Islet precursor cell (in vitro differentiated cells): ENCODE measurements around the gene SARDH.

Experiments
- DNase-seq: peaks from one replicate; pipeline ENCODE4 v3.0.0-alpha.2; 2018

Gene SARDH

GRCh38 chr9:133731876-133732638 is 6.1 kb downstream of the SARDH start:
- DNase-seq: peak; percentile 81

GRCh38 chr9:133730994-133731715 is 7.0 kb downstream of the SARDH start:
- peak; percentile 38 for DNase-seq

- DNase-seq: peak; percentile 50
Observed at GRCh38 chr9:133729617-133730281, 8.4 kb downstream of the SARDH start.

DNA sequence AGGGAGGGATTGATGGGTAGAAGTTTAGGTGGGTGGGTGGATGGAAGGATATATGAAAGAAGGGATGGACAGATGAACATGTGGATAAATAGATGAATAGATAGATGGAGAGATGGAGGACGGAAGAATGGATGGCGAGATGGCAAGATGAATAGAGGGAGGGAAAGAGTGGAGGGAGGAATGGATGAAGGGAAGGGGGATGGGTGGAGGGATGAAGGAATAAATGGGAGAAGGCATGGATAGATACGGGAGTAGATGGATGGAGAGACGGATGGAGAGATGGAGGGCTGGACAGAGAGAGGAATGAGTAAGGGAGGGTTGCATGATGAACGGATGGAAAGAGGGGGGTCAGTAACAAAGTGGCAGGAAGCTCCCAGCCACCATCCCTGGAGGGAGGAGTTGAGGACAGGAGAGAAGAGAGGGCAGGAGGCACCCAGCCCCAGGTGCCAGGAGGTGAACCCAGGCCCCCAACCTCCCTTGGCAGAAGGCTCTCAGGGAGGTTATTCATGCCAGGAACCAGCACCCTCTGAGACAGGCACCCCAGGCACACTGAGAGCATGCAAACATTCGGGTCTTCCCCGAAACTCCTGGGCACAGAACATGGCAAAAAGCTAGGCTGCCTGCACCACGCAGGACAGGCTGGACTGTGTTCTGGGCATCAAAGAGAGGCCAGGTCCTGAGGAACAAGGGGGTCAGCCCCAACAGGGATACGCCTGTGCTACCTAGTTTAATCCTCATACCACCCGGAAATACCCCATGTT is 9.1 kb downstream of the SARDH start:
- DNase-seq: no peak

- no peak for DNase-seq
Observed at GRCh38 chr9:133727876-133728441, 10.2 kb downstream of the SARDH start.

DNA sequence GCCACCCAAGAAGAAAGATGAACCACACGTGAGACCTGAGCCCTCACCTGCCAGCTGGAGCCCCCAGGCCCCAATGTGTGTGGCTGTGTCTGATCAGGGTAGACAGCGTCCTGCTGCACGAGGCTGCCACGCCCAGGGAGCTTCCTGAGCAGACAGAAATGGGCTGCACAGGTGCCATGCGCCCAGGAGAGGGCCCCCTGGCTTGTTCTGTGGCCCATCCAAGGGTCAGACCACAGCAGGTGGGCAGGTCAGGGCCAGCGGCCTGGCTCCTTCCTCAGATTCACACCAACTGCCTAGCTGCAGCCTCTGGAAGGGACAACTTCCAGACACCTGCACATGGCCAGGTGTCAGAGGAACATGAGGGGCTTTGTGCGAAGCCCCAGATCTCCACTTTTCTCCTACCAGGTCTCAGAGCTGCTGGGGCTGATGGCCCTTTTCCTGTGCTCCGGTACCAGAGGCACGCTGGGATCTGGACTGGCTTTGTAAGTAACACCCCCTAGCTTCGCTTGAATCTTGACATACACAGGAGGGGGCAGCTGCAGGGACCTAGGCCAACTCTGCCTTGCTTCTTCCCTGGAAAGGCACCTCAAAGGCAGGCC is 10.8 kb downstream of the SARDH start:
- DNase-seq: no peak

DNA sequence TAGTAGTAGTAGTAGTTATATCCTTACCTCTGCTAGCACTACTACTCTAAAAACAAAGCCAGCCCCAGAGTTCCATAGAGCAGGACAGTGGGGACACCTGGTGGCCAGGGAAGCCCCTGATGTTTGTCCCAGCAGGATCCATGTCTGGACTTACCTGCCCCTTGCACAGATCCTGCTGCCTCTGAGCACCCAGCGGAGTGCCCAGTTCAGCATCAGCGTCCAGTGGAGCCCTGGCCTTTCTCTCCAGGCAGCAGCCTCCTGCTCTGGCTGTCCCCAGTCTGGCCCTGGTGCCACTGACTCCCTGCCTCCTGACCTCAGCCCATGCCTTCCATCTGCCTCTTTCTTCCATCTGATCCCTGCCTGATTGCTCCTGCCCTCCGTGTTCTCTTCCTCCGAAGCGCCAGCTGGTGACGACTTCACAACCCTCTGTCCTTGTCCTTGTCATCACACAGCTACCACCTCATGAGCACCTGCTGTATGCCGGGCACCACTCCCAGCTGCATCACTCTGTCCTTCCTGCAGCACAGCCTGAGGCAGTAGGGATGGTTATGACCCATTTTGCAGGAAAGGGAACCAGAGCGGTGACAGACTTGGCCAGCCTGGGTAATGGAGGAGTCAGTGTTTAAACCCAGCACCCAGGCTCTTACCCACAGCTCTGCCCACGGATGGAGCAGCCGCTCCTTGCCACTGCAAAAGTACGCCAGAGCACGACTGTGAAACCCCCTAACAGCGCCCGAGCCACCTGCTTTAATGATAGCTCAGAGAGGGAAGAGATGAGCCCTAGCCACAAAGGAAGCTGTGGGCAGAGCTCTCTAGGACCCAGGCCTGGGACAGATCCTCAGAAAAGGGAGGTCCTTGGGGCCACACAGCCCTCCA is 11.5 kb downstream of the SARDH start:
- peak; percentile 87 for DNase-seq

- no peak for DNase-seq
Observed at GRCh38 chr9:133725886-133726285, 12.3 kb downstream of the SARDH start.

DNA sequence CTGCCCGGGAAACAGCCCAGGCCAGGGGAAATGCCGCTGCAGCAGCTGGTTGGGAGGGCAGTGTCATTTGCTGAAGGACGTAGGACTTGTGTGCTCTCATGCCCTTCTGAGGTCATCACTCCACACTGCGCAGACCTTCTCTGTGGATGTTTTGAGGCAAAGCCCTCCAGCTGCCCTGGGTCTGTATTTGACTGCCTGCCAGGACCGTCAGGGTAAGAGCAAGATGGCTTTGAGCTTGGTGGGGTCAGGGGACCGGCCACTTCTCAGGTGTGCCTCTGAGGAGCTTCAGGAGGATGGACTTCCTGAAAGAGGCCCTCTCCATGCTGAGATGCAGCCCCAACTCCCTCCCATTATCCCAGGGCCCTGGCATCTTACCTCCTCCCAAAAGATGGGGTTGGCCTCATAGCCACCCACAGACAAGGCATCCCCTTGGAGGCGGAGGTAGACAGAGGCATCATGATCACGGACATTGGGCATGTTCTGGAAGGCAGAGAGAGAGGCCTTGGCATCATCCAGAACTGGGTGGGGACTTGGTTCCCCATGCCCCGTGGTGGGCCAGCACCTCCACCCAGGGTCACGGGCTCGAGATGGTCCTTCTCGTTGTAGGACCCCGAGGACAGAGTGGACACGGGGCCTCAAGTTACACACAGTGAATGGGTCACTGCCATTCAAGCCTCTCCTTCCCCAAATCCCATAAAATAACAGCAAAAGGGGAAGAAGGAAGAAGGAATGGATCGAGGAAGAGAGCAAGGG is 19.4 kb downstream of the SARDH start:
- DNase-seq: peak; percentile 29

DNA sequence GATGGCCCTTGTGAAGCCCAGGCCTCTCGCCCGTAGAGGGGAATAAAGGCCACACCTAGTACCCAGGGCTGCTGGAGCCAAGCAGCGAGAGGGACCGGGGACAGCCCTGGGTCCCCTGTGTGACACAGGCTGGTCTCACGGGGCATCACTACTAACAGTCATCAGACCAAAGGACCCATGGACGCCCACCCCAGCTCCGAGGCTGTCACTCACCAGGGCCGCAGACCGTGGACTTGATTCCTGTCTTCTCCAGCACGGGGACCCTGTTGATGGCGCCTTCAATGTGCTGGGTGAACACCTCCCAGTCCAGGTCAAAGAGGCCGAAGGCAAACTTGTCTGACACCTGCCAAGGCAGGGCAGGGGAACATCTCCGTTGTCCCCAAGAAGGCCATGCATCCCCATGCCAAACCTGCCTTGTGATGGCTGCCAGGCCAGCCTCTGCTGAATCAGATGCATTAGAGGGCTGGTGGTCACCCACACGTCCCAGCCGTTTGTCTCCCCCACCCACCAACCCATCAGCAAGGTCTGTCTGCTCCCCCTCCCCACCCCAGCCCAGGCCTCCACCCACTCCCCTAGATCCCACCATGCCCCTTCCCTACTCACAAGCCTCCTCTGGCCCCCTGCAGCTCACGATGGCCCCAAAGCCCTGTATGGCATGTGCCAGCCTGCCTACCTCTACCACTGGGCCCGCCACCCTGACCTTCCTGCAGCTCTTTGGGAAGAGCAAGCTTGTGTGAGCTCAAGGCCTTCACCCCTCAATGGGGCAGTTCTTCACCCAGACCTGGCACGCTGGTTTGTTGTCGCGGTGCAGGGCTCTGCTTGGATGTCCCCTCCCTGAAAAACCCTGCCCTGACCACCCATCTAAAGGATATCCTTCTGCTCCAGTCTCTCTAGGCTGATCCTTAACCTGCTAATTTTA is 20.8 kb downstream of the SARDH start:
- peak; percentile 42 for DNase-seq

DNA sequence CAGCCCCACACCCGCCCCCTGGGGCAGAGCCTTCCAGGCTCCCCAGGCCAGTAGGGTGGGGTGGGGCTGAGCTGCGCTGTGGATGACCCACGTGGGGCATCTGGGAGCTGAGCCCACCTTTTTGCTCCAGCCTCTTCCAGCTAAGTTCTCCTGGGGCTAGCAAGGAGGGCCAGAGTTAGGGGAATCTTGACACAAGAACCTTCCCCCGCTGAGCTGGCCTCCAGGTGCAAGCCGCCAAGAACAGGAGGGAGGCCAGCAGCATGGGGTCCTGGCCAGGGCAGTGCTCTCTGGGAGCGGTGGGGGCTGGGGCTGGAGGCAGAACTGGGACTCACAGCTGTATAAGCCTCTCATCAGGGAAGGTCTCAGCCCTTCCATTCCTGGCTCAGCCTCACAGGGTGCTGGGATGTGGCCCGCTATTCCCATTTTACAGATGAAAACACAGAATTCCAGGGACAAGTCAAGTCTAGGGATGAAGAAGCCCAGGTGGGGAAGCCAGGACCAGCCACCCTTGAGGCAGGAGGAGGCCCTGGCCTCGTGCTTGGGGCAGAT is 21.5 kb downstream of the SARDH start:
- DNase-seq: peak; percentile 49

- DNase-seq: peak; percentile 65
Observed at GRCh38 chr9:133715866-133716563, 22.1 kb downstream of the SARDH start.

DNA sequence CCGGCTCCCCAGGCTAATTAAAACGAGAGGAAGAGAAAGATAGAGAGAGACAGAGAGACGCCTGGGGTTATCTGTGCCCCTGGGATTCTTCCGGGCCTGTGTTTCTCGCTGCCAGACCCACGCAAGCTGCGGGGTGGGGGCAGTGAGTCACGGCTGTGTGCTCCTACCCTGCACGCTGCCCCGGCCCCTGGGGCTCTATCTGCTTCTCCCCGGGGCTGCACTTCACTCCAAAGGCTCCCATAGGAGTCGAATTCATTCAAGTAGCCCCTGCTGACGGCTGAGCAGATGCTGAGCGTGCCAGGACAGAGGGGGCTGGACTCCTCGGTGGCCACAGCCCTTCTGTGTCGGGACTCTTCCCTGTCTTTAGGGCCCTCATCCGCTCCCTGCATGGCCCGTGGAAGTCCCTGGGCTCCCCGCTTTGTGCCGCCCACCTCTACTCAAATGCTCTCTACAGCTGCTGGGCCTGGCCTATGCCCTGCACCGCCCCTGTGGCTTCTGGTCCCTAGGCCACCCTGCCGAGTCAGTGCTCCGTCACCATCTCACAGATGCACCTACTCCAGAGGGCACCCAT is 22.8 kb downstream of the SARDH start:
- peak; percentile 92 for DNase-seq

- peak; percentile 94 for DNase-seq
Observed at GRCh38 chr9:133714606-133715294, 23.4 kb downstream of the SARDH start.

DNA sequence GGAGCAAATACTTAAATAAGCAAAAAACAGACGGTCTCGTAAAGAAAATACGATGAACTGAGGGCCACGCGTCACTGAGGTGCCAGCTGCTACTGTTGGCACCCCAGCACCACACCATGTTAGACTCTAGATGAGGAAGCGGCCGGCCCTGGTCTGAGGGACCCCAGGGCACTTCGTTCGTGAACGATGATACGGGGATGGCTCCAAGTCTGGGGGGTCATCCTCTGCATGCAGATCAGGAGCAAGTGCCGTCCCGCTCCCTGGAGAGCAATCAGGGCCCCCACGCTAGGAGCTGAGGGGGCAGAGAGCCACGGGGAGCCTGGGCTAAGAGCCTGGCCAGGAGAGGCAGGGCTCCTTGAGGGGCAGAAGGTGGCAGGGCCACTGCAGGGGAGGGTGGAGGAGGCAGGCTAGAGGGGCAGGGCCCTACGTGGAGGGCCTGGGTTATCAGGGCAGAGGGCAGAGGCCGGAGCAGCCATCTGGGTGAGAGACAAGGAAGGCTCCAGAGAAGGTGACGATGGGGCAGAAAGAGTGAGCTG is 24.1 kb downstream of the SARDH start:
- no peak for DNase-seq

DNA sequence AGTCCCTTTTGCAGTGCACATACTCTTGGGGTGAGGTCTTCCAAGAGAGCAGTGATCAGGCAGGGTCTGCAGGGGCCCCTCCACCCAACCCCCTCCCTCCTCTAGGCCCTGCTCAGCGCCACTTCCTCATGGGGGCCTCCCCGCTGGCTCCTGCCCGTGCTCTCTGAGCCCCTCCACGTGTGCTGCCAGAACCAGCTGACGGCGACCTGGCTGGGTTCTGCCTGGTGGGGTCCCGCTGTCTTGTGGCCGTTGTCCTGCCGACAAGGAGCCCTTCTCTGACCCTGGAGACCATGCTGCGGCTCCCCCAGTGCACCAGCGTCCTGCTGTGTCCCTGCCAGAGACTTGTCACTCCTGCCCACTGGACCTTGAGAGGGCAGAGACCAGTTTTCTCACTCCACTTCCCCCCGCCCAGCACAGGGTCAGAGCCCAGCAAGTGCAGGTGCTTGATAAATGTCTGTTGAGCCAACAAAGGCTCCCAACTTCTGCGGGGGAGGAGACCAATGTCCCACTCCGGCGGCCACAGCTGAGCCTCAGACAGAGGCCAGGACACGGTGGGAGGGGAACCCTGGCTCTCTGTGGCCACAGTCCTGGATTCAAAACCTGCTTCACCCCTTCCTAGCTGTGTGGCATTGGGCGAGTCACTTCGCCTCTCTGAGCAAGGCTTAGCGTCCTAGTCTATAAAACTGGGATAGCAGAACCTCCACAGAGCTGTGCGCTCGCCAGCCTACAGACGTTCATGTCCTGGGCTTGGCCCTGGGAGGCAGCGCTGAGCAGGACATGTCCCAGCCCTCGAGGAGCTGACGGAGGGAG is 24.8 kb downstream of the SARDH start:
- peak; percentile 67 for DNase-seq
